HG03565 (cell line): ENCODE results near the gene EFNB2.

Experiments
- ATAC-seq: cut with Tn5 transposase; IDR thresholded peaks from one replicate; pipeline ENCODE4 v1.9.1; 2021; ENCODE audit warnings: mild to moderate bottlenecking, moderate library complexity; ENCODE audit not compliant: unreplicated experiment

The EFNB2 gene

DNA sequence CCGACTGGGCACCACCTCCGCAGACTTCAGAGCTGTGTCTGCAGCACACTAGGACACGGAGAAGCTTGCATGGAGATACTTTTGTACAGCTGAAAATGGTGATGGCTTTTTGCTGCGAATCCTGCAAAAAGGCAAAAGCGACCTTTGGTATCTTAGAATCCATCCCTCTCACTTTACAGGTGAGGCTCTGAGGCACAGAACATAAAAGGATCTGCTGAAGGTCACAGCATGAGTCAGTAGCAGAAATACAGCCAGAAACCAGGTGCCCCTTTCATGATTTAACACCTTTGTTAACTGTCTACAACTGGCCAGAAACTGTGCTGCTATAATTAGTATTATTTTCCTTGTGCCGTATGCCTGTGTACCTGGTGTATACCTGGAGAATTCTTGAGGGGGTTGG, 48.3 kb downstream of the EFNB2 start:
- ATAC-seq = no peak

DNA sequence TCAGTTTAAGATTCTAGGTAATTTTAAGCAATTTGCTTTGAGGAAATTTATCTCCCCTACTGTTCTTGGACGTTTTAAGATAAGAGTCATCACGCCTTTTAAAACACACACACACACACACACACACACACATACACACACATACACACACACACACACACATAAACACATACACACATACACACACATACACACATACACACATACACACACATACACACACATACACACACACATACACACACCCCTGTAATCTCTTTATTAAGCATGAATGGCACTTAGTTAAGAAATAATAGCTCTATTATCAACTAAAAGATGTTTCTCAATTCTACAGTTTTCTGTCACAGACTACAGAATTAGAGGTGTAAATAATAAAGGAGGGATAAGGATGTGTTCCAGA, 49.2 kb downstream of the EFNB2 start:
- no peak for ATAC-seq

DNA sequence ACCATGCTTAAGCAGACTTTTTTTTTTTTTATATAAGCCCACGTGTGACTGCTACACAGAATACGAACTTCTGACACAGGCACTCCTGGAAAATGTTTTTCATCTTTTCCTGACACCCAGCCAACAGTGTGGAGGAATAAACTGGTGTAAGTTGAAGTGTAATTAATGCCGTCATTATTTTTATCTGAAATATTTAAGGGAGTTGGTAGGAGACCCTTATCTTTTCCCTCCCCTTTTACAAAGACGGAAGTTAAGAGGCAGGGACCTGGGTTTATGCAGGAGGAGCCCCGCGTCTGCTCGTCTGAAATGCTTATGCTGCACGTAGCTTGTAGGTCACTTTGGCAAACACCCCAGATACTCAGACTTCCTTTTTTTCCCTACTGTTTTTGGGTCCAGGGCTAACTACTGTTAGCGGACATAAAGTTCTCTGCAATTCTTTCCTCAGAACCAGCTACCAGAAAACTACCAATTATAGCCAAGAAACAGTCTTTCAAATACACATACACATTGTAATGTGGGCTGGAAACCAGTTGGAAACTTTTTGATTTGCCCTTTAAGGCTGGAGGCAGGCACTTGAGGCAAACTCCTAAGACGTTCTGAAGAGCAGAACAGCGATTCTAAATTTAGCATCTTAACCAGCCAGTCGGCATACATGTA, 50.8 kb downstream of the EFNB2 start:
- ATAC-seq = no peak

DNA sequence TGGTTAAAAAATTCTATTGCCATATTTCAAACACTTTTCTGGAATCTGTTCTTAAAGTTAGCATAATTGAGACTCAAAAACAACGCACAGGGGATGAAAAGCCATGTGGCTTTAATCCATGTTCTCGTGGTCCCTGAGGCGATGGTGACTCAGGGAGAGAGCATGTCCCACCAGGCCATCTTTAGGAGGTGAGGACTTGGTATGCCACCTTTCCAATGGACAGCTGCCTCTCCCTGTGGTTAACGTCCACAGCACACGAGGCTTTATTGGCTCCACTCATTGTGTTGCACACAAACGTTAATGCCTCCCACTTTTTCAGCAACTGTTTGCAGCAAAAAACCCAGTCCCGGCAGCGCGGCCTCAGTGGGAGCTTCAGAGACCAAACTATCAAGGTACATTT, 51.4 kb downstream of the EFNB2 start:
- ATAC-seq = no peak

DNA sequence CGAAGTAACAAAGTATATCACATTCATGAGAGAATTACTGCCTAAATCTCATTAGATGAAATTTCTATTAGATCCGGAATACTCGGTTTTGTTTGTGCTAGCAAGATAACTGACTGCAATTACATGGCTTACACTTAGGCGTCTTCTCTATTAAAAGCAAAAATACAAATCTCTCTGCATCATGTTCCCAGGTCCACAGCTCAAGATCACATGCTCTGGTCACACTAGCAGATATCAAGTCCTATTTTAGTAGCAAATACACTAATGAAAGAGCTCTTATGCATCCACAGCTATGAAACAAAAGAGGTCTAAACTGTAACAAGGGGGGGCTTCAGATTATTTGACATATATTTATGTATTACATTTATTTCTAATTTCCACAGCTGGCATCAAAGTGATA, 53.5 kb downstream of the EFNB2 start:
- ATAC-seq = no peak

DNA sequence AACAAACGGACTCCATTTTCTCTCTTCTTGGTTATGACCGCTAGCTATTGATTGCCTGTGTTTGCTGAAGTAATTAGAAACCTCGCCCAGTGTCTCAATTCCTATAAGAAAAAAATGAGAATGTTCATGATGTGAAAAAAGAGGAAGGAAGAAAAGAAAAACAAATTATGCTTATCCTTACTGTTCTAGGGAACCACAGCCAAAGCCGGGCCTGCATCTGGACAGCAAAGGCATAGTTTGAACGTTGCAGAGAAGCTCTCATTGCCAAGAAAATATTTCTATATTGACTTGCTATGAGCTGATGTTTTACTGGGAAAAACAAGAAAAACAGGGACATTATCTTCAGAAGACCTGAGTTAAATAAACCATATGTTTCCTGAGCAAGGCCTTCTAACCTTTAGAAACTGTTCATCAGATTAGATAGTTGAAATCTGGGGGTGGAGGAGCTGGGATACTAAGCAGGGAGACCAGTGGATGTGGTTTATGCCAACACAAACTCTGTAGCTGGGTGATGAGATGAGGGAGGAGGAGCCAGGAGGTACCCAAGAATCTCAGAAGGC, 55.0 kb downstream of the EFNB2 start:
- no peak for ATAC-seq

DNA sequence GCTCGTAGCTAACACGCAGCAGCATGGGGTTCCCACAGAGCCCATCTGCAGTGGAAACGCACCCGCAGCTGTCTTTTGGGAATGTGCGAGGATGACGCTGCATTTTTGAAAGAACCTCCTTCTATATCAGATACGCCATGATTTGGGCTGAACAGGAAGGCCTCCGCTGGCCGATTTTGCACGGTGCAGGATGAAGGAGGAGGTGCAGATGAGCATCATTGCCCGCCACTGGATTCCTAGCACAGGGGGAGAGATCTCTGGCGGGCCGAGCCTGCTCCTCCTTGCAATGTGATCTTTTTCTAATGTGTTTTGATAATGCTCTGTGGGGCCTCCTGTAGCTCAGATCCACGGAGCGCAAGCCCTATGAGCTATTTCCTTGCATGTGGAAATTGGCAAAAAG, 55.5 kb downstream of the EFNB2 start:
- no peak for ATAC-seq

DNA sequence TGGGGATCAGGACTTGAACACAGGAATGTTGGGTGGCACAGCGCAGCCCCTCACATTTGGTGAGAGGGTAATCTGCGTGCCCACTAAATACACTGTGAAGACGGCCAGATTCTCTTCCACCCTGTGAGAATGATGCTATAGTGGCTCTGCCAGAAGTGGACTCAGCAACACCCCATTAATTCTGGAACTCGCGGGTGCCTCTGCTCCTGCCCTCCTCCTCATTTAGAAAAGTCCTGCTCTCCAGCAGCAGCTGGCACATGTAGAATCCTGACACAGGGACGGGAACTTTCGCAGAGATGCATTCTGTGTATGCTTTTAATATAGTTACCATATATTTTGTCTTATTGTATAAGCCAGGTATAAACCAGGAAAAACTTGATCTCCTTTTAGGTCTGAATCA, 57.3 kb downstream of the EFNB2 start:
- no peak for ATAC-seq

DNA sequence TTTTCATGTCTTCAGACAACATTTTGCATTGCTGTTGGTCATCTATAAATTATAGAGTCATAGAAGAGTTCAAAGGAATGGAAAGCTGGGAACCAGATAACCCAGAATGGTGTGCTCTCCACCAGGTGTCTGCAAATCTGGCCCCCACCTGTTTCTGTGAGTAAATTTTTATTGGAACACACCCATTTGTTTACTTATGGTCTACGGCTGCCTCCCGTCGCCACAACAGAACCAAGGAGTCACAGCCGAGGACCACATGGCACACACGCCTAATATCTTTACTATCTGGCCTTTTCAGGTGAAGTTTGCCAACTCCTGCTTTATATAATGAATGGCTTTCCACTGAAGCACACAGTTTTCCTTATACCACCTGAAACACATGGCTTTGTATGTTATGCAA, 58.2 kb downstream of the EFNB2 start:
- no peak for ATAC-seq

DNA sequence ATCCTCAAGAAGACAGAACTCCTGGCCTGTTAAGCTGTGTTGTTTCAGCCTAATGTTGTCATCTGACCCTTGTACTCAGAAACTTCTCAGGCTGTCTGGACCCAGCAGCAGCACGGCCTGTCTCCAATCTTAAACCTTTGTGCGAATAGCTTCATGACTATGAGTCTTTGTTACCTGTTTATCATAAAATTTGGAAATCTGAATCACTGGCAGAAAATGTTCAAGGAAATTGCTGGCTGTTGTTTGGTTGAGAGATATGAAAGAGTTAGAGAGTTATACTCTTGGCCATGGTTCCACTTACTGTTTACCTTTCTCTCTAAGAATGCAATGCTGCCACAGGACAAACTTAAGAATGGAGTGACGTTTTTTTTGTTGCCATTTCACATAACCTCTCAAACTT, 59.6 kb downstream of the EFNB2 start:
- no peak for ATAC-seq

DNA sequence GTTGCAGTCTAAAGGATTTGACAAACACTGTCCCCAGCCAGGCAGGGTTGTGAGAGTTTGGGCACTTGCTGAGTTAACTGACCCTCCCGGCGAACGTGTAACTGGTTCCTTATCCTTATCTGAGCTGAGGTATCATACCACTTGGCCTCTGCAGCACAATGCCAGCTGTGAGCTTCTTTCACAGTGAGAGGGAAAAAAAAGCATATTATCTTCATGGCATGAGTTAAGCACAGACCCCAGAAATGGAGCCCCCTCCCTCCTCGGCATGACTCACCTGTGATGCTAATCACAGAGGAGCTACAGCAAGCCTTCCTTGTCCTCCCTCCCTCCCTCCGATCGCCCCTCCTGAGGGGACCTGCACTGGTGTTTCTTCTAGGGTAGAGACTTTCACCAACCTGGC, 60.5 kb downstream of the EFNB2 start:
- no peak for ATAC-seq

DNA sequence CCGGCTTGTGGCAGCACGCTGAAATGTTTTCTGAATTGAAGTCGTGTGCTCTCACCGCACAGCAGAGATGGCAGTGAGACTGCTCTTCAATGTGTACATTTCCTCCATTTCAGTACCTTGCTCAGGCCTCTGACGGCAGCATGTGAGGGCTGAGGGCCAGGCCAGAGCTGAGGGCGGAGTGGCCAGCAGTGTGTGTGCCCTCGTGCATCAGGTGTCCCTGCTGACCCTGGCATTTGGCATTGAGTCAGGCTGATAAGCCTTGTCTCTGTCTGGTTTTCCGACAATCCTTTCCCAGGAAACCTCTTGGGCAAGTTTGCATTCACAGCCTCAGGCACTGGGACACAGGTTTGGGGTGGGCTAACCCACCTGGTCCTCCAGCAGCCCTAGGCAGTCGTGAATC, 62.3 kb downstream of the EFNB2 start:
- no peak for ATAC-seq

DNA sequence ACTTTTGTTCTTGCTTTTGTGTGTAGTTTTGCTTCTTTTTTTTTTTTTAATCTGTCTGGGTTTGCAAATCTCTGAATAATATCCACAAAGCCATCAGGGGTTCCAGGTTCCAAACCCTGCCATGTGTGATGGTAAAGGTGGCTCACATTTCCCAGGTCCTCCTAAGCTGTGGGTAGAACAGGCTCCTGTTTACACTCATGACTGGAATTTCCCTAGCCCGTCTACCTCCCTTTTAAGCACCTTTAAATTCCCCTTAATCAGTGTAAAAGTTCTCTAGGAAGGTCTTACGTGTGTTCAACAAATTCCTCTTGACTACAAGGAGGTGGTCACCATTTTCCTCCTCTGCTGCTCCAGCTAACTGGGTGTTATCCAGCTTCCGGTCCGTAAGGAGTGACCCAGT, 62.8 kb downstream of the EFNB2 start:
- no peak for ATAC-seq

DNA sequence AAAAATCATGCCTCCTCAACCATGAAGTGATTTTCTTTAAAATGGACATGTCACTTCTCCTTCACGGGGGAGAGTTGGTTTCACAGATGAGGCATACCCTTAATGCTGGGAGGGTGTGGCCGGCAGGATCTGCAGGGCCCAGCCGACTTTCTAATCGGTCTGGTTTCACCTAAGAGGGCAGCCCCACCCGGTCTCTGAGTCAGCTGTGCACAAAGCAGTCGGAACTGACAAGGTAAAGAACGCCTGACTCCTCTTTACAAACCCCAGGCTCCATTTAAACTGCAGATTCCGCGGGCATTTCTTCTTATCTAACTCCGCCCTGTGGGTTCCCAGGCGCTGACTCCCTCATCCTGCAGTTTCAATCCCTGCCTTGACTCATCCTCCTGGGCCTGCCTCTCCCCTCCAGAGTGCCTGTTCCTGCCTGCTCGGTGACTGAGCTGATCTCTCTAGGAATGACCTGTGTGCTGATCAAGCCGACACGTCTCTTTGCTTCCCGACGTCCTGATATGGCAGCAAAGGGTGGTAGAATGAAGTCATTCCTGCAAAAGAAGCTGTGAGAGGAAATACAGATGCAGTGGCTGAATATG, 63.4 kb downstream of the EFNB2 start:
- peak; percentile 61 for ATAC-seq

DNA sequence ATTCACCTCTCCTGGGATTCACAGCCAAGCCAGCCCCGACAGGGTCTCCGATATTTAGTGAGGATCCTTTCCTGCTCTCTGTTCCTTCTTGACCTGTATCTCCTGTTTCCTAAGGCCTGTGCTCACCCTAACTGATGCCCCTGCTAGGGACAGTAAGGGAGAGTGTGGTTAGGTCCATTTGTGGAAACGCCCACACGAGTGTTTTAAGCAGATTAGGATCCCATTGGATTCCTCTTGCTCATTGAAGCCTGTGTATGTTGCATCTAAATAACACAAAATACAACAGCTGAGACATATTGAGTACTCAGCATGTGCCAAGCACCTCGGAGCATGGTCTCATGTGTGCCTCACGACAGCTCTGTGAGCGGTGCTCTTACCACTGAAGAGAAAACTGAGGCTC, 64.9 kb downstream of the EFNB2 start:
- no peak for ATAC-seq

DNA sequence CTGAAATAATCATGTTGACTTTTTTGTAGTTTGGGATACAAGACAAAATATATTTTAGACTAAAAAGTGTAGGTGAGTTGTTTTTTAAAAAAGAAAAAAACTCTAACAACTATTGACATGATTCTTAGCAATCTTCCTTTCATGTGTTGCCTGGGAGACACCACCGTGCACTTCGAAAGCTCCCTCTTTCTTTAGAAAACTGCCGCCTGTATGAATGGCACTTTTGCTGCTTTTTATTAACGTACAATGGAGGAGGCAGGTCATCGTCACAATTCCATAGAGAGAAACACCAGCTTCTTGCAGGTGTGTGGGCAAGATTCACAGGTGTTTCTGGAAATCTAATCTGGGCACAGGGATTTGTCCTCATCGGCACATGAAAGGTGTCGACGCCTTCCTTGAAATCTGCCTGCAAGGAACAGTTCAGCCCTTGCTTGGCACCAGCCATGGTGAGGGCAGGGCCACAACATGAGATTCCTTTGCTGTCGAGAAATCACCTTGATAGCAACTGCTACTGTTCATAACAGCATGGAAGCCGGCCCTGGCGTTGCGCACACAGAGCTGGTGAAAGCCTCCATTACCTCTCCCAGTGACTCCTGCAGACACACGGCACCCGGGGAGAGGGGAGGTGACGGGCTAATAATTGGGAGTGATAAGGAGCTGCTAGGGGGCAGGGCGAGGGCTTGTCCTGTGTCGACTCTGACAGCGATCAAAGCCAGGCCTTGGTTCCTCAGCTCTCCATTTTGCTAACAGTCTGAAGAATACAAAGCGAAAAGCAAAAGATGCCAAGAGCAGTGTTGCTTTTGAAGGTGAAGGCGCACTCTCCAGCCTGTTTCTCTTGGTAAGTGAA, 66.5 kb downstream of the EFNB2 start:
- no peak for ATAC-seq

DNA sequence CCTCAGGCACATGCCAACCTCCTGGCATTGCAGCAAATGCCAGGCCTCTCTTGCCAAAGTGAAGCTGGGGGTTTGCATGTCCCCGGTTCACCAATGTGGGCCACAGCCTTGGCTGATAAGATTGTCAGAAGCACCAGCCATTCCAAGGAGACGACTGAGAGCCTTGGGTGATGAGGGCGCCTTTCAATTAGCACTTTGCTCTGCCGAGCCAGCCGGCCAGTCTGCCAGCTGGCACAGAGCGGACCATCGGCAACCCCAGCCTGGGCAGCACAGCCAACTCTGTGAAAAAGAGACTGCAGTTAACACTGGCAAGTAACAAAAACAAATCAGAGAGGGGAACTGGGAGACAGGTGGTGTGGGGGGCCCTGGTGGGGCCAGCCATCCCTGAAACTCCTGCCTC, 67.3 kb downstream of the EFNB2 start:
- ATAC-seq = no peak

DNA sequence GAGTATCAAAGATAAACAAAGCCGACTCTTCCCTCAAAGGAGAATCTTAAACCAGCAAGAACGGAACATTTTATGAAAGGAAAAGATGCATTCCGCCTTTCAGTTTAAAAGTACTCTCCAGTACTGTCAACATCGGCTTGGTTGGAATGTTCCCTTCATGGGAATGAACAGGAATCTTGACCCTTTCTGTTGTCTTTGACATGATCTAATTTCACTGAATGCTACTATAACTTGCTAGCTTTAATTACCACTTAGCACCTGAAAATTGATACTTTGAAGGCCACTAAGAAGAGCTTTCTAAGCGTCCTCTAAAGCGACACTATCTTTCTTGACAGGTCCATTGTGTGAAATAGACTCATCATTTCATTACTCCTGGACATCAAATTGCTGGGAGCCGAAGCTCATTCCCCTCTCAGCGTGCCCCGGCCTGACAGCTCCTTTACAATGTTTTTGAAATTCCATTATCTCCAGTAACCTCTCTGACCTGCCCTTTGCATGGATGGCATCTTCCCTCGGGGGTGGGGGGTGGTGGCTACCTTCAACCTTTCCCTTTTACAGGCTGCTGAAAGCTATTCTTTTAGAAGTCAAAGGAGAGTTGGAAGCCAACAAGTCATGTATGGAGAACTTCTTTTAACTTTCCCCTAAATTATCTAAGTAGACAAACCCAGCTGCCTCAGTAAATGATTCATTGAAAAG, 67.9 kb downstream of the EFNB2 start:
- no peak for ATAC-seq

DNA sequence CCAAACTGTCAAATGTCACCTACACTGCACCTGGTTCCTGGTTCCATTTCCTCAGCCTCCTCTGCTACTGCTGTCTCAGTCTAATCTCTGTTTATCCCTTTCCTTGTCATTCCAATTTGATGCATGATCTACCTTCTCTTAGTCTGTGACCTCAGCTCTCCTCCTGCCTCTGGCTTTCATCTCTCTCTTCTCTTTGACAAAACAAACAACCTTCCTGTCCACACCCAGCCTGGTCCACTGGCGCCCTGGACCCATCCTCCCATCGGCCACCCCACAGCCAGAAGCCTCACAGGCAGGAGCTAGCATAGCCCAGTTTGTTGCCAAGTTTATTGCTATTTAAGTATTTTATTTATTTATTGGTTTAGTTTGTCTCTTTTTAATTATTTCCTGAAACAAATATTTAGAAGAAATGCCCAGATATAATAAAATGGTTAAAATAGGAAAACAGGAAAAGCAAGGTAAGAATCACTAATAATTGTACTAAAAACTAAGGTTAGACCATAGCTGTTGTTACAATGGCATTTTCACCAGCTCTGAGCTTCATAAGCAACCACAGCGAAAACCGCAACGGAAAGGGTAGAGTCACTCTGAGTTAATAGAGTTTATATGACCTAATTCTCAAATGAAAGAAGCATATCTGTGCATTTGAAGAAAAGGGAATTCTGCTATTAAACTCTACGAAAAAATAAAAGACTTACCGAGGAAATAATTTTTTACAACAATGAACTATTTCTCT, 68.6 kb downstream of the EFNB2 start:
- no peak for ATAC-seq

DNA sequence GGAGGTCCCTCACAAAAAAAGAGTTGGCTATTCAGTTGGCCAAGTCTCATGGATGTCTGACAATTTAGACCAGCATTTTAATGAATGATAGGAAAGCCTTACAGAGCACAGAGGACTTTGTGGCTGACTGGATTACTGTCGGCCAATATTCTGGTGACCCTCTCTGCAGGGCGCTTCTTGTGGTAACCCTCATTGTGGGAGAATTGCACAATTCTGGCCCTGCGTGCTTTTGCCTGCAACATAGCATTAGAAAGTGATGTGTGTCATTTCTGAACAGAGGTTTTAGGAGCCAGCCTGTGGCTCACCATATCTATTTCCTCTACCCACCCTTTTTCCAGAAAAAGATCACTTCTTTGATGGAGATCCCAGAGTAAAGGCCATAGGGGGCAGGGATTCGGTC, 71.4 kb downstream of the EFNB2 start:
- no peak for ATAC-seq

DNA sequence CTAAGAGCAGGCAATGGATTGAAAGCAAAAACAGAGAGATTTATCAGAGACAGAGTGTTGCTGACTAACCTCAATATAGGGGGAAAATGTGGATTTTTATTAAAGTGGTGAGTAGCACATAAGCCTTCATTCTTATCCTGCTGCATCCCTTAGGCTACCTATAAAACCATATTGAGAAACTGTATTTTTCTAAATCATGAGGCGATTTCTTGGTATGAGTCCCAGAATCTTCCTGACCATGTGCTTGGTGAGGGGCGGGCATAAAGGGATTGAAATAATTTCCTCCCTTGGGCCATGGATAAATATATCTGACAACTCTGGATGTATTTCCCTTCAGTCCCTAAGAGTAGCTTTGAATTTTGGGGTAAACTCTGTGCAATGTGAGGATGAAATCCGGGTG, 72.8 kb downstream of the EFNB2 start:
- no peak for ATAC-seq
